ENCODE measurements around the gene FCAMR. TPM values are rescaled to one million over a fixed set of nuclear protein-coding genes. Genes with fewer than 3 reads are reported as not detected.

Gene FCAMR
- total RNA-seq, 4 donors from 2014 or later, result not detected

- 50 to 54% methylated on average over 9 of the region's 9 CpGs for WGBS, 2 donors
- peak; percentile 59 to 70 for DNase-seq
- TF ChIP-seq CTCF (IDR thresholded peaks at IDR 0.05), result peak in 4 of 6 experiments; percentile 16 to 62 (median 53)
- no peak for TF ChIP-seq POLR2A (IDR thresholded peaks at IDR 0.05)
- Histone ChIP-seq H3K27ac (peak overlapping the region; percentile 68 to 81 (median 77)), H3K36me3 (no peaks in the 10 kb centered on the region), H3K4me3 (replicated peaks in 1 of 3) (no peak overlapping the region), H3K9me3 (no peaks in the 10 kb centered on the region), H3K4me1 (peaks cover 43 to 64% of the 10 kb centered on the region in 2 donors), H3K27me3 (no peaks in the 10 kb centered on the region)
- intact Hi-C loops (cut with DNase I), result loop anchor here (10.0 kb wide), 1 partner anchor 70 kb away; no protein-coding TSS in a partner anchor
Observed at GRCh38 chr1:207004931-207005830, 34.9 kb upstream of the FCAMR start.

- peaks cover 43 to 64% of the 10 kb centered on the region in 2 donors for H3K4me1 ChIP-seq
- H3K9me3 ChIP-seq, result no peaks in the 10 kb centered on the region
- 54 to 55% methylated on average over 4 of the region's 4 CpGs for WGBS, 2 donors
- intact Hi-C loops (cut with DNase I), result loop anchor here (10.0 kb wide), 1 partner anchor 72 kb away; no protein-coding TSS in a partner anchor
- peak overlapping the region; percentile 68 to 81 (median 77) for H3K27ac ChIP-seq
- no peaks in the 10 kb centered on the region for H3K36me3 ChIP-seq
- no peak for TF ChIP-seq CTCF (IDR thresholded peaks at IDR 0.05)
- no peak for TF ChIP-seq POLR2A (IDR thresholded peaks at IDR 0.05)
- DNase-seq, result peak; percentile 27 to 32
- no peak overlapping the region for H3K4me3 ChIP-seq (replicated peaks in 1 of 3)
- H3K27me3 ChIP-seq, result no peaks in the 10 kb centered on the region
Observed at GRCh38 chr1:207003210-207003609, 33.0 kb upstream of the FCAMR start.

DNA sequence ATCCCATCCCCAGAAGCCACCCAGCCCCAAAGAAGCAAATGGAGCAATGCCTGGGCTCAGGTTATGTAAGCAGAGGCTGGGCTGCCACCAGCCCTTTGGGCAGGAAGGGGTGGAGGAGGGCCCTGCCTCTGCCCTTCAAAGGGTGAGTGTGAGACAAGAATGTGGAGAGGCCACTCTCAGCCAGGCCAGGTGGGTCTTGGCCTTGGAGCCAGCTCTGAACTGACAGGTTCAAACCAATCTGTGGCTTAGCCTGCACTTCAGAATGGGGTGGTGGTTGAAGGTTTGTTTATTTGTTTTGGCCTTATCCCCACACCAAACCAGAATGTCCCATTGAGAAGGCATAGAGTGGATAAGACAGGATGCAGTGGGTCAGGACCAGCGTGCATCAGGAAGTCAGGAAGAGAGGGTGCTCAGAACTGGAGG, 32.5 kb upstream of the FCAMR start:
- peak; percentile 95 for DNase-seq
- 10 to 26% methylated on average over 1 of the region's 1 CpG for WGBS, 2 donors
- Histone ChIP-seq H3K4me1 (peaks cover 40 to 59% of the 10 kb centered on the region in 2 donors), H3K9me3 (no peaks in the 10 kb centered on the region), H3K36me3 (no peaks in the 10 kb centered on the region), H3K27me3 (no peaks in the 10 kb centered on the region), H3K4me3 (replicated peaks in 1 of 3) (no peak overlapping the region), H3K27ac (peak overlapping the region; percentile 68 to 81 (median 77))
- intact Hi-C loops (cut with DNase I), result loop anchor here (10.0 kb wide), 1 partner anchor 72 kb away; no protein-coding TSS in a partner anchor
- TF ChIP-seq POLR2A (IDR thresholded peaks at IDR 0.05) (peak in 1 of 2 donors; percentile 38), CTCF (IDR thresholded peaks at IDR 0.05) (peak in 1 of 6 experiments; percentile 15)

GRCh38 chr1:207001492-207002245, 31.4 kb upstream of the FCAMR start:
- TF ChIP-seq CTCF (IDR thresholded peaks at IDR 0.05), result no peak
- no peak for TF ChIP-seq POLR2A (IDR thresholded peaks at IDR 0.05)
- H3K27ac ChIP-seq, result peak overlapping the region; percentile 67 to 81 (median 77)
- no peak for DNase-seq
- H3K9me3 ChIP-seq, result no peaks in the 10 kb centered on the region
- H3K36me3 ChIP-seq, result no peaks in the 10 kb centered on the region
- H3K27me3 ChIP-seq, result no peaks in the 10 kb centered on the region
- 68 to 71% methylated on average over 5 of the region's 5 CpGs for WGBS, 2 donors
- no peak overlapping the region for H3K4me3 ChIP-seq (replicated peaks in 1 of 3)
- intact Hi-C loops (cut with DNase I), result loop anchor here (10.0 kb wide), 1 partner anchor 73 kb away; no protein-coding TSS in a partner anchor
- H3K4me1 ChIP-seq, result peaks cover 31 to 48% of the 10 kb centered on the region in 2 donors
